ENCODE results near the gene CCDC78. TPM values are rescaled to one million over a fixed set of nuclear protein-coding genes. Genes with fewer than 3 reads are reported as not detected.
"Not testable (repeated sequence)": the region's sequence is repeated elsewhere in the genome, so short reads cannot be mapped to it uniquely, and the experiment has no call there.

Gene CCDC78
- polyA plus RNA-seq, 1 donor (not counting 4 experiments of a cell fraction or from before 2014, with no cell fraction given): 2.5 TPM

GRCh38 chr16:712740-713250, 13.4 kb downstream of the CCDC78 start:
- dilution Hi-C loops (cut with MboI; ENCODE audit: extremely low pct_ligation_motif_present, low sequenced_read_pairs); H3K9ac ChIP-seq (ENCODE audit: control insufficient read depth, extremely low read depth, insufficient read depth, low read length); H2AFZ ChIP-seq (ENCODE audit: control insufficient read depth, low read length); H4K20me1 ChIP-seq (ENCODE audit: control insufficient read depth, extremely low read depth, insufficient read depth, low read length); H3K9me1 ChIP-seq (ENCODE audit: control insufficient read depth, extremely low read depth, insufficient read depth, low read length); H3K9me3 ChIP-seq (ENCODE audit: control insufficient read depth, low read depth, low read length); H3K27ac ChIP-seq (ENCODE audit: control insufficient read depth, insufficient read depth, low read length); H3K4me2 ChIP-seq (ENCODE audit: control insufficient read depth, extremely low read depth, insufficient read depth, low read depth, low read length); H3K4me3 ChIP-seq (ENCODE audit: control insufficient read depth in 2 of 3, extremely low read depth in 1 of 3, insufficient read depth in 2 of 3, low read depth in 1 of 3, low read length in 3 of 3); H3K36me3 ChIP-seq (ENCODE audit: control insufficient read depth in 2 of 2, extremely low read depth in 1 of 2, insufficient read depth in 2 of 2, low read length in 2 of 2); H3K79me2 ChIP-seq (ENCODE audit: control insufficient read depth, insufficient read depth, low read length): not testable (repeated sequence)
- DNase-seq (ENCODE audit: low read depth, low spot score): peak; percentile 98
- FAIRE-seq: peak; percentile 86
- H3K27me3 ChIP-seq (ENCODE audit: control insufficient read depth, extremely low read depth, insufficient read depth, low read length): peaks cover 38% of the 10 kb centered on the region
- peaks cover 20% of the 10 kb centered on the region for H3K4me1 ChIP-seq (ENCODE audit: control insufficient read depth, extremely low read depth, insufficient read depth, low read length)
- TF ChIP-seq CTCF (optimal IDR thresholded peaks at IDR 0.05 in 1 of 3, IDR thresholded peaks at IDR 0.05 in 1 of 3, conservative IDR thresholded peaks at IDR 0.05 in 1 of 3; ENCODE audit: extremely low read depth in 1 of 3, insufficient read depth in 2 of 3, low read length in 3 of 3): peak; percentile 51 to 60 (median 58)

GRCh38 chr16:711548-712320, 14.5 kb downstream of the CCDC78 start:
- Histone ChIP-seq H3K4me3 (ENCODE audit: control insufficient read depth in 2 of 3, extremely low read depth in 1 of 3, insufficient read depth in 2 of 3, low read depth in 1 of 3, low read length in 3 of 3) (no peak overlapping the region), H3K9ac (ENCODE audit: control insufficient read depth, extremely low read depth, insufficient read depth, low read length) (no peak overlapping the region), H3K9me3 (ENCODE audit: control insufficient read depth, low read depth, low read length) (no peaks in the 10 kb centered on the region), H3K4me2 (ENCODE audit: control insufficient read depth, extremely low read depth, insufficient read depth, low read depth, low read length) (peak overlapping the region; percentile 10), H3K36me3 (ENCODE audit: control insufficient read depth in 2 of 2, extremely low read depth in 1 of 2, insufficient read depth in 2 of 2, low read length in 2 of 2) (no peaks in the 10 kb centered on the region), H3K27me3 (ENCODE audit: control insufficient read depth, extremely low read depth, insufficient read depth, low read length) (peaks cover 48% of the 10 kb centered on the region), H3K79me2 (ENCODE audit: control insufficient read depth, insufficient read depth, low read length) (peaks cover 5% of the 10 kb centered on the region), H3K27ac (ENCODE audit: control insufficient read depth, insufficient read depth, low read length) (no peak overlapping the region), H4K20me1 (ENCODE audit: control insufficient read depth, extremely low read depth, insufficient read depth, low read length) (peaks cover 6% of the 10 kb centered on the region), H3K9me1 (ENCODE audit: control insufficient read depth, extremely low read depth, insufficient read depth, low read length) (no peaks in the 10 kb centered on the region), H3K4me1 (ENCODE audit: control insufficient read depth, extremely low read depth, insufficient read depth, low read length) (peaks cover 20% of the 10 kb centered on the region), H2AFZ (ENCODE audit: control insufficient read depth, low read length) (no peak overlapping the region)
- dilution Hi-C loops (cut with MboI; ENCODE audit: extremely low pct_ligation_motif_present, low sequenced_read_pairs): no loop called here
- DNase-seq (ENCODE audit: low read depth, low spot score) (no peak), FAIRE-seq (no peak)
- TF ChIP-seq EZH2 (IDR thresholded peaks at IDR 0.05; ENCODE audit: low read length) (no peak), CTCF (optimal IDR thresholded peaks at IDR 0.05 in 1 of 3, IDR thresholded peaks at IDR 0.05 in 1 of 3, conservative IDR thresholded peaks at IDR 0.05 in 1 of 3; ENCODE audit: extremely low read depth in 1 of 3, insufficient read depth in 2 of 3, low read length in 3 of 3) (peak; percentile 68 to 94 (median 92))
